ENCODE results near the gene IQCF6.
"Not testable (repeated sequence)": the region's sequence is repeated elsewhere in the genome, so short reads cannot be mapped to it uniquely, and the experiment has no call there.

IQCF6 gene

DNA sequence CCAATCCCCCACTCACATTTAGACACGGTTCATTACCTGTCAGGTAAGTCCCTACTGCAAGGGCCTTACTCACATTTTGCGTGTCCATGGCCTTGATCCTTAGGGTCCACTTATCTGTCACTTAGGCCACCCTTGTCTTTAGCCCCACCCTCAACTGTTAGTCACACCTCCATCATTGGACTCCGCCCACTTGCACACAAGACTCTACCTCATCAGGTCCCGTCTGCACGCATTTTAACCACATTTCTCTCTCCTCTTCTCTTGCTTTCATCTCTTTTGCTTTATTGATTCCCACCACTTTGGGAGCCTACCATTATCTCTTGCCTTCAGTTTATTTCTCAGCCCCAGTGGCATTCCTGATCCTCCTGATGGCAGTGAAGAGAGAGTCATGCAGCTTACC lies at the start of gene IQCF6:
Gene IQCF6 (minus strand): TSS at position 101 of the 400 bp plus-strand sequence. CDS start 13 bp downstream, at position 88.
- no peak for DNase-seq
- in situ Hi-C loops (cut with HindIII; ENCODE audit: low pct_ligation_motif_present, low pct_unique_long_range_greater_than_20kb, low sequenced_read_pairs), result no loop called here

DNA sequence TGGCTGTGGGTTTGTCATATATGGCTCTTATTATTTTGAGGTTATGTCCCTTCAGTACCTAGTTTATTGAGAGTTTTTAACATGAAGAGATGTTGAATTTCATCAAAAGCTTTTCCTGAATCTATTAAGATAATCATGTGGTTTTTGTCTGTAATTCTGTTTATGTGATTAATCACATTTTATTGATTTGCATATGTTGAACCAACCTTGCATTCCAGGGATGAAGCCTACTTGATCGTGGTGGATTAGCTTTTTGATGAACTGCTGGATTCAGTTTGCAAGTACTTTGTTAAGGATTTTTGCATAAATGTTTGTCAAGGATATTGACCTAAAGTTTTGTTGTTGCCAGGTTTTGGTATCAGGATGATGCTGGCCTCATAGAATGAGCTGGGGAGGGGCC lies 49.3 kb upstream of the IQCF6 start:
- DNase-seq, result no peak
- in situ Hi-C loops (cut with HindIII; ENCODE audit: low pct_ligation_motif_present, low pct_unique_long_range_greater_than_20kb, low sequenced_read_pairs), result no loop called here

DNA sequence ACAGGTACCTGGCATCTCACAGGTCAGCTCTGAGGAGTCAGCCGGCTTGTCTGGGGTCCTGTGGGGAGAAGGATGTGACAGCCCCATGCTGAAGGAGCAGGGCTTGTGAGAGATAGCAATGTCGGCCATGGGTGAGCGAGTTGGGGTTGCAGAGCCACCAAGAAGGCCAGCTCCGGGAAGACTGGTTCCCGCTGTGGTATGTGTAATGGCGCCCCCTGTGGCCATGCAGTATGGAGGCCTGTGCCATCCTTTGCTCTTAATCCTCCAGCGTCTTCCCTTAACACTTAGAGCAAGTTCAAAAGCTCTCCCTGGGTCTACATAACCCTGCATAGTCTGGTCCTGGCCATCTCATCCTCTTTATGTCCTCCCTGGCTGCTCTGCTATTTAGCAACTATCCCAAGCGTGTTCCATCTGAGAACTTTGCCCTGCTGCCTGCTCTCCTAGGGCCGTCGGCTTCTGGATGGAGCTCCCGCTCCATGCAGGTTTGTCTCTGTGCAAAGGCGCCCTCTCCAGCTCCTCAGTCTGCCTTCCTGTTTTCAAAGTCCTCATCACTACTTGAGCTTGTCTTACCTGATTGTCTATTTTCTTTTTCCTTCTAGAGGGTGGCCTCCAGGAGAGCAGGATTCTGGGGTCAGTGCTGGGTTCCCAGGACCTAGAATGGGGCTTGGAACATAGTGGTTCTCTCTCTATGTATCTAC lies 40.8 kb upstream of the IQCF6 start:
- in situ Hi-C loops (cut with HindIII; ENCODE audit: low pct_ligation_motif_present, low pct_unique_long_range_greater_than_20kb, low sequenced_read_pairs), result no loop called here
- DNase-seq, result no peak

GRCh38 chr3:51819151-51819550 lies 40.1 kb upstream of the IQCF6 start:
- in situ Hi-C loops (cut with HindIII; ENCODE audit: low pct_ligation_motif_present, low pct_unique_long_range_greater_than_20kb, low sequenced_read_pairs), result no loop called here
- DNase-seq, result no peak

DNA sequence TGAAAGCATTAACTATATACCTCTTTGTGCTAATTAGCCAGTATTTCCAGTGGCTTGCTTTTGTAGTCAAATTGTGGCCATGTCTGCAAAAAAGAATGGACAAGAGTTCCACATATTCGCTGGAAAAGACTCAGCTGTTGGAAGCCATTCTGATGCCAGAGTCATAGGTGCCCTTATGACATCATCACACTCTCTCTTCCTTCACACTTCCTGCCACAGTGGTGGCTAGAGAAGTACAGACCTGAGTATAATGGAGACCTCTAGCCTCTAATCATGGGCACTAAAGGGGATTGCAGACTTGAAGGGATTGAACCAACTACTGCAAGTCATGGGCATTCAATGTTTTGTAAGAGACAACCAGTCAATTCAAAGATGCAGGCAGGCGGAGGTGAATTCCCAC lies 38.3 kb upstream of the IQCF6 start:
- in situ Hi-C loops (cut with HindIII; ENCODE audit: low pct_ligation_motif_present, low pct_unique_long_range_greater_than_20kb, low sequenced_read_pairs), result no loop called here
- DNase-seq, result no peak

GRCh38 chr3:51816723-51817122 lies 37.7 kb upstream of the IQCF6 start:
- DNase-seq, result no peak
- in situ Hi-C loops (cut with HindIII; ENCODE audit: low pct_ligation_motif_present, low pct_unique_long_range_greater_than_20kb, low sequenced_read_pairs), result no loop called here

DNA sequence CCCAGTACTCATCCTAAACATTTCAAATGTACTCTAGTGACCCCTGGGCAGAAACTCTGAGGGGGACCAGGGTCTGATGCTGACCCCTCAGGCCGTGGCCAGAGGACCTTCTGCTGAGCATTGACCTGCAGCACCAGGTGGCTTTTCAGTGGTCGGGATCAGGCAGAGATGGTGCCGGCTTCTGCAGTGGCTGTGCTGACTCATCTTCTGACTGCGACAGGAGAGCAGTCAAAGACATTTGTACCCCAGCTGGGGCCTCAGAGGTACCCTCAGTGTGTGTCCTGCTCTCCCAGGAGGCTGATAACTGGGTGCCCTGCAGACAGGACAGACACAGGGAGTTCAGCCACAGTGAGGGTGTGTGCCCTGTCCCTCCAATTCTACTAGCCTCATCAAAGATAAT lies 36.6 kb upstream of the IQCF6 start:
- DNase-seq, result no peak
- in situ Hi-C loops (cut with HindIII; ENCODE audit: low pct_ligation_motif_present, low pct_unique_long_range_greater_than_20kb, low sequenced_read_pairs), result no loop called here

- in situ Hi-C loops (cut with HindIII; ENCODE audit: low pct_ligation_motif_present, low pct_unique_long_range_greater_than_20kb, low sequenced_read_pairs), result no loop called here
- no peak for DNase-seq
These were observed 35.0 kb upstream of the IQCF6 start for GRCh38 chr3:51814034-51814433.

GRCh38 chr3:51813539-51813938 lies 34.5 kb upstream of the IQCF6 start:
- DNase-seq, result no peak
- in situ Hi-C loops (cut with HindIII; ENCODE audit: low pct_ligation_motif_present, low pct_unique_long_range_greater_than_20kb, low sequenced_read_pairs), result no loop called here

DNA sequence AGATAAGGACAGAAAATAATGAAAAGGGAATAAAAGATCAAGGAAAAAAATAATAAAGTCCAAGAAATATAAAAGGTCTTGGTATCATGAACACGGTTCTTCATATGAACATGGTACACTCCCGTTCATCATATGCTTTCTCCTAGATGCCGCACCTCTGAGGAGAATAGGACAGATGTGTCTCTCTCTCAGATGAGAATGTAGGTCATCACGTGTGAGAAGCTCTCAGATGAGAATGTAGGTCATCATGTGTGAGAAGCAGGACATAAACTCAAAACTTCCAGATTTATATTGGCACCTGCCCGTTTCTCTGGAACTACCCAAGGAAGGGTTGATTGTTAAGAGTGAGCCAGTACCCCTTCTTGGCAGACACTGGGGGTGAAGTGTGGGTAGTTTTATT lies 29.9 kb upstream of the IQCF6 start:
- in situ Hi-C loops (cut with HindIII; ENCODE audit: low pct_ligation_motif_present, low pct_unique_long_range_greater_than_20kb, low sequenced_read_pairs), result no loop called here
- DNase-seq, result no peak

DNA sequence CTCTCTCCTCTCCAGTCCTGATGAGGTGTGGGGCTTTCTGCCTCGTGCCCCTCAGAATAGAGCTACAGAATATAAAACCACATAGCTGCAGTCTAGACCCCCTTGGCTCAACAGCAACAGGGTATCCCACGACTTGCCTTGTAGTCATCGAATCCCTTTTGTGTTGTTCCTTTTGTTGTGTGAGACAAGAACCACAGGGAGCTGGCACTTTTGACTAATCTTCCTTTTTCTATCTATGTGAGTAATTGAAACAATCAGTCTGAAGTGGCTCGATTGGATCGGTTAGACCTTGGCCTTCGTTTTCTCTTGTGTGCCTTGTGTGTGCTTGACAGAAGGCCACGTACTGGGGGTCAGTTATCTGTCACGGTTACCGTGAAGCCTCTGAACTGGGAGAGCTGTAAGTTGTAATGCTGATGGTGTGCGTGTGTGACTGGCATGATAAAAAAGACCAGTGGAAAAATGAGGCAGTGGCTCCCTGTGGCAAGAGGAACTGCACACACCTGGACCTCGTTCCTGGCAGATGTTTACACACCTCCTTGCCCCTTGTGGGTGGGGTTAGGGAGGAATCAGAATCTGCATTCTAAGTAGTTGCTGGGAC lies 23.2 kb upstream of the IQCF6 start:
- no peak for DNase-seq
- in situ Hi-C loops (cut with HindIII; ENCODE audit: low pct_ligation_motif_present, low pct_unique_long_range_greater_than_20kb, low sequenced_read_pairs), result no loop called here

DNA sequence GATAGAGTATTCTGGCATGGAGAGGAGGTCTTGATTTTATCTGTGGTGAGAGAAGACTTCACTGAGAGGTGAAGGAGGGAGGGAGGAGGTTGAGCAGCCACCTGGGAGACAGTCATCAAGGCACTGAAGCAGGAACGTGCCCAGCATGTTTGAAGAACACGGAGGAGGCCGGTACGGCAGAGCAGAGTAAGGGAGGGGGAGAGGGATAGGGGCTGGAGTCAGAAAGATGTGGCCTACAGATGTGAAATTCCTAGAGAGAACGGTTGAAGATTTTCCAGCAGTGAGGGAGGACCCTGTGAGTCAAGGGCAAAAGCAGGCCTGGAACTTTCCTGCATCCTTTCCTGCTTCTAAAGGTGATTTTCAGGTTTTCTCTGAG lies 21.7 kb upstream of the IQCF6 start:
- no peak for DNase-seq
- in situ Hi-C loops (cut with HindIII; ENCODE audit: low pct_ligation_motif_present, low pct_unique_long_range_greater_than_20kb, low sequenced_read_pairs), result no loop called here

GRCh38 chr3:51799879-51800749 lies 21.1 kb upstream of the IQCF6 start:
- in situ Hi-C loops (cut with HindIII; ENCODE audit: low pct_ligation_motif_present, low pct_unique_long_range_greater_than_20kb, low sequenced_read_pairs), result no loop called here
- DNase-seq, result peak; percentile 45

- no peak for DNase-seq
- in situ Hi-C loops (cut with HindIII; ENCODE audit: low pct_ligation_motif_present, low pct_unique_long_range_greater_than_20kb, low sequenced_read_pairs), result no loop called here
These were observed 19.4 kb upstream of the IQCF6 start for GRCh38 chr3:51798411-51798963.

DNA sequence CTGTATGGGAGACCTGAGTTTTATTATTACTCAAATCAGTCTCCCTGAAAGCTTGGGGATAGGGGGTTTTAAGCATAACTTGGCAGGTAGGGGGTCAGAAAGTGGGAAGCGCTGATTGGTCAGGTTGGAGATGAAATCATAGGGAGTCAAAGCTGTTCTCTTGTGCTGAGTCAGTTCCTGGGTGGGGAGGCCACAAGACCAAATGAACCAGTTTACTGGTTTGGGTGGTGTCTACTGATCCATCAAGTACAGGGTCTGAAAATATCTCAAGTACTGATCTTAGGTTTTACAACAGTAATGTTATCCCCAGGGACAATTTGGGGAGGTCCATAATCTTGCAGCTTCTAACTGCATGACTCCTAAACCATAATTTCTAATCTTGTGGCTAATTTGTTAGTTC lies 17.8 kb upstream of the IQCF6 start:
- DNase-seq, result no peak
- in situ Hi-C loops (cut with HindIII; ENCODE audit: low pct_ligation_motif_present, low pct_unique_long_range_greater_than_20kb, low sequenced_read_pairs), result no loop called here

DNA sequence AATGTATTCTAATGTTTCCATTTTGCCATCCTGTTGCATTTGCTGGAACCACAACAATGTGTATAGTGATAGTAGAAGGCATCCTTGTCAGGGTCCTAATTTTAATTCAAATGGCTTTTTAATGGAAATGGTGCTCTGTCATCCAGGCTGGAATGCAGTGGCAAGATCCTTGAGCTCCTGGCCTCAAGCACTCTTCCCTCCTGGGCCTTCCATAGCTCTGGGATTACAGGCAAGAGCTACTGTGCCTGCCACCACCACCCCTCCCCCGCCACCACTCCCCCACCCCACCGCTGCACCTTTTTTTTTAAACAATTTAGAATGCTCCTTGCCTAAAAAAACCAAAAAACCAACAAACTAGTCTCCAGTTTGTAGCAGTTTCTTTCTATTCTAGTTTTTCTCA lies 15.2 kb upstream of the IQCF6 start:
- no peak for DNase-seq
- in situ Hi-C loops (cut with HindIII; ENCODE audit: low pct_ligation_motif_present, low pct_unique_long_range_greater_than_20kb, low sequenced_read_pairs), result no loop called here

- in situ Hi-C loops (cut with HindIII; ENCODE audit: low pct_ligation_motif_present, low pct_unique_long_range_greater_than_20kb, low sequenced_read_pairs), result no loop called here
These were observed 13.2 kb upstream of the IQCF6 start for GRCh38 chr3:51792206-51792605.

GRCh38 chr3:51789437-51789836 lies 10.4 kb upstream of the IQCF6 start:
- in situ Hi-C loops (cut with HindIII; ENCODE audit: low pct_ligation_motif_present, low pct_unique_long_range_greater_than_20kb, low sequenced_read_pairs), result no loop called here
- no peak for DNase-seq

More at GRCh38 chr3:51792206-51792605, 13.2 kb upstream of the IQCF6 start:
- DNase-seq, result no peak

- in situ Hi-C loops (cut with HindIII; ENCODE audit: low pct_ligation_motif_present, low pct_unique_long_range_greater_than_20kb, low sequenced_read_pairs); DNase-seq: not testable (repeated sequence)
These were observed 8.5 kb upstream of the IQCF6 start for GRCh38 chr3:51787576-51787975.

Measured in ACHN (cell line).